K562 (cell line): Measurements from ENCODE around the gene TRAPPC12. TPM values are rescaled to one million over a fixed set of nuclear protein-coding genes. Genes with fewer than 3 reads are reported as not detected.

Experiments
- CBX5 ChIP-seq: IDR thresholded peaks from 2 replicates; pipeline ENCODE4 v1.6.1; 2014; ENCODE audit warnings: low read depth, borderline replicate concordance
- CREBBP ChIP-seq: IDR thresholded peaks from one replicate; pipeline ENCODE4 v1.6.1; 2012; ENCODE audit warnings: low read depth, mild to moderate bottlenecking, control low read depth, inconsistent platforms, low read length
- GATAD2A ChIP-seq: fragments of 450-650 bp; IDR thresholded peaks from 2 replicates; pipeline ENCODE4 v1.6.1; 2017
- RHOXF2B ChIP-seq: fragments of 250-450 bp; sonication (Bioruptor Pico); conservative IDR thresholded peaks from 2 replicates; pipeline ENCODE4 v1.5.1; 2021
- SIX5 ChIP-seq, 2 experiments: IDR thresholded peaks; 2 replicates each; pipeline ENCODE4 v1.6.1; 2011; ENCODE audit warnings: low read length in 2 of 2, borderline replicate concordance in 1 of 2, low read depth in 1 of 2, mild to moderate bottlenecking in 1 of 2, moderate library complexity in 1 of 2; ENCODE audit not compliant: insufficient read depth in 1 of 2
- ZKSCAN1 ChIP-seq: fragments of 150-350 bp; IDR thresholded peaks from 2 replicates; pipeline ENCODE4 v1.6.1; 2016; ENCODE audit warnings: low read depth, low read length
- ZNF263 ChIP-seq: sonication (generic); formaldehyde crosslinking; IDR thresholded peaks from 2 replicates; pipeline ENCODE4 v1.8.0; 2022; ENCODE audit warnings: mild to moderate bottlenecking, missing genetic modification reagents, borderline replicate concordance
- ZNF41 ChIP-seq: fragments of 250-450 bp; sonication (Bioruptor Pico); conservative IDR thresholded peaks from 2 replicates; pipeline ENCODE4 v1.4.0; 2020; ENCODE audit warnings: mild to moderate bottlenecking
- ZNF445 ChIP-seq: fragments of 250-450 bp; sonication (Bioruptor Pico); IDR thresholded peaks from 2 replicates; pipeline ENCODE4 v1.4.0; 2020; ENCODE audit warnings: low read depth, mild to moderate bottlenecking, moderate library complexity
- polyA plus RNA-seq, 8 experiments: library from polyadenylated mRNA; depleted of rRNA in 4 of 8; stranded (reverse) in 5 of 8; unstranded in 3 of 8; fragments of >200 nt; fragmentation: Nextera tagmentation in 2 of 8; fragmentation: Illumina TruSeq in 1 of 8; extraction: Ambion mirVana in 2 of 8; extraction: Trizol in 1 of 8; gene quantifications; 2 replicates each; pipeline versions ENCODE4 v1.2.1 to v1.2.3, GENCODE V29; 2011 to 2014; ENCODE audit warnings: inconsistent platforms in 1 of 8, missing spikeins in 1 of 8
- total RNA-seq, 7 experiments: library from RNA; depleted of rRNA in 6 of 7; stranded (reverse); fragments of >200 nt in 6 of 7; fragmentation: Illumina TruSeq in 2 of 7; extraction: Trizol in 2 of 7; gene quantifications; 2 replicates each; pipeline versions ENCODE4 v1.2.1 to v1.2.3, GENCODE V29; 2011 to 2021; ENCODE audit warnings: low replicate concordance in 1 of 7
- TF ChIP-seq, protein P1 (sequence below), 2 experiments: IDR thresholded peaks in 1 of 2; conservative IDR thresholded peaks in 1 of 2; 2 replicates each; pipeline ENCODE4 v1.6.1; 2016; ENCODE audit warnings: low read depth in 2 of 2, mild to moderate bottlenecking in 1 of 2, missing compliant biosample characterization in 1 of 2, missing genetic modification characterization in 1 of 2, moderate library complexity in 1 of 2
- TF ChIP-seq, protein P2 (sequence below), 2 experiments: fragments of 150-350 bp in 1 of 2; IDR thresholded peaks; 2 replicates each; pipeline ENCODE4 v1.6.1; 2012 to 2016; ENCODE audit warnings: low read depth in 2 of 2, low read length in 2 of 2, mild to moderate bottlenecking in 1 of 2, moderate library complexity in 1 of 2
- TF ChIP-seq, protein P3 (sequence below): fragments of 450-650 bp; IDR thresholded peaks from 2 replicates; pipeline ENCODE4 v1.6.1; 2017; ENCODE audit warnings: antibody characterized with exemption
- TF ChIP-seq, protein P4 (sequence below): fragments of 250-450 bp; sonication (Bioruptor Pico); IDR thresholded peaks from 2 replicates; pipeline ENCODE4 v1.8.0; 2021; ENCODE audit warnings: mild to moderate bottlenecking, moderate library complexity

The TRAPPC12 gene
- total and polyA plus RNA-seq, 9 of the 15 experiments (the other 6 are each of a cell fraction or from before 2014, with no cell fraction given): 8.0 to 75.2 (median 39.1) TPM

DNA sequence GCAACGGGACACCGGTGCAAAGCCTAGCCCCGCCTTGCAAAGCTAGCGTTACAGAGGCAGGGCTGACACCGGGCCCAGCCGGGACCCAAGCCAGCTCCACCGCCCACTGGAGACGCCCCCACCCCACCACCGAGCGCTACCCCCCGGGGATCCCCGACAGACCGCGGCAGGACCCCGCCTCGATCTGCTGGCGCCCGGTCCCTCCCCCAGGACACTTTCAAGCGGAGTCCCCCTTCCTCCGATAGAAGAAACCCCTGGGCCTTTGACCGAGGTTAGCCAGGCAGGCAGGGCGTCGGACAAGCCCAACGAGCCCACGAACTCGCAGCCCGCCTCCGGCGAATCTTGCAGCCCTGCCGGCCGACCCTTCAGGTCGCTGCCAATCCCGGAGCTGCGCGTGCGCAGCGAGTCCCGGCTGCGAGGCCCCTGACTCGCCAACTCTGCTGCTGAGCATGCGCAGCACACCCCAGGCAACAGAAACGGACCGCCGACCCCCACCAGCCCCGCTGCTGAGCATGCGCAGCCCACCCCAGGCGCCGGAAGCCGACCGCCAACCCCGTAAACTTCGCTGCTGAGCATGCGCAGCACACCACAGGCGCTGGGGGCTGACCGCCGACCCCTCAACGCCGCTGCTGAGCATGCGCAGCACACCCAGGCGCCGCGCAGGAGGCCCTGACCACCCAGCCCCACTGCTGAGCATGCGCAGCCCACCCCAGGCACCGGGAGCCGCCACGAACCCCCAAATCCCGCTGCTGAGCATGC, 139.2 kb downstream of the TRAPPC12 start (continued):
- TF ChIP-seq, protein P1, sequence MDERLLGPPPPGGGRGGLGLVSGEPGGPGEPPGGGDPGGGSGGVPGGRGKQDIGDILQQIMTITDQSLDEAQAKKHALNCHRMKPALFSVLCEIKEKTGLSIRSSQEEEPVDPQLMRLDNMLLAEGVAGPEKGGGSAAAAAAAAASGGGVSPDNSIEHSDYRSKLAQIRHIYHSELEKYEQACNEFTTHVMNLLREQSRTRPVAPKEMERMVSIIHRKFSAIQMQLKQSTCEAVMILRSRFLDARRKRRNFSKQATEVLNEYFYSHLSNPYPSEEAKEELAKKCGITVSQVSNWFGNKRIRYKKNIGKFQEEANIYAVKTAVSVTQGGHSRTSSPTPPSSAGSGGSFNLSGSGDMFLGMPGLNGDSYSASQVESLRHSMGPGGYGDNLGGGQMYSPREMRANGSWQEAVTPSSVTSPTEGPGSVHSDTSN (CRISPR knock-in tag; IDR thresholded peaks at IDR 0.05; ENCODE audit: low read depth): no peak
- TF ChIP-seq, protein P1 (tag; conservative IDR thresholded peaks at IDR 0.05; ENCODE audit: low read depth): no peak
- TF ChIP-seq GATAD2A (no peak), RHOXF2B (CRISPR knock-in tag) (no peak), SIX5 (IDR thresholded peaks at IDR 0.05; ENCODE audit: borderline replicate concordance in 1 of 2, insufficient read depth in 1 of 2, low read depth in 1 of 2, low read length in 2 of 2) (no peak), ZNF263 (CRISPR knock-in tag) (no peak), CREBBP (no peak), ZNF41 (CRISPR knock-in tag) (no peak), CBX5 (no peak), ZKSCAN1 (peak; percentile 60; the same call in 1 of the 2 replicates), ZNF445 (CRISPR knock-in tag) (0 out of 2 replicates have a peak, but pooled peaks have one; percentile 25)
- TF ChIP-seq, protein P2, sequence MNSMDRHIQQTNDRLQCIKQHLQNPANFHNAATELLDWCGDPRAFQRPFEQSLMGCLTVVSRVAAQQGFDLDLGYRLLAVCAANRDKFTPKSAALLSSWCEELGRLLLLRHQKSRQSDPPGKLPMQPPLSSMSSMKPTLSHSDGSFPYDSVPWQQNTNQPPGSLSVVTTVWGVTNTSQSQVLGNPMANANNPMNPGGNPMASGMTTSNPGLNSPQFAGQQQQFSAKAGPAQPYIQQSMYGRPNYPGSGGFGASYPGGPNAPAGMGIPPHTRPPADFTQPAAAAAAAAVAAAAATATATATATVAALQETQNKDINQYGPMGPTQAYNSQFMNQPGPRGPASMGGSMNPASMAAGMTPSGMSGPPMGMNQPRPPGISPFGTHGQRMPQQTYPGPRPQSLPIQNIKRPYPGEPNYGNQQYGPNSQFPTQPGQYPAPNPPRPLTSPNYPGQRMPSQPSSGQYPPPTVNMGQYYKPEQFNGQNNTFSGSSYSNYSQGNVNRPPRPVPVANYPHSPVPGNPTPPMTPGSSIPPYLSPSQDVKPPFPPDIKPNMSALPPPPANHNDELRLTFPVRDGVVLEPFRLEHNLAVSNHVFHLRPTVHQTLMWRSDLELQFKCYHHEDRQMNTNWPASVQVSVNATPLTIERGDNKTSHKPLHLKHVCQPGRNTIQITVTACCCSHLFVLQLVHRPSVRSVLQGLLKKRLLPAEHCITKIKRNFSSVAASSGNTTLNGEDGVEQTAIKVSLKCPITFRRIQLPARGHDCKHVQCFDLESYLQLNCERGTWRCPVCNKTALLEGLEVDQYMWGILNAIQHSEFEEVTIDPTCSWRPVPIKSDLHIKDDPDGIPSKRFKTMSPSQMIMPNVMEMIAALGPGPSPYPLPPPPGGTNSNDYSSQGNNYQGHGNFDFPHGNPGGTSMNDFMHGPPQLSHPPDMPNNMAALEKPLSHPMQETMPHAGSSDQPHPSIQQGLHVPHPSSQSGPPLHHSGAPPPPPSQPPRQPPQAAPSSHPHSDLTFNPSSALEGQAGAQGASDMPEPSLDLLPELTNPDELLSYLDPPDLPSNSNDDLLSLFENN (IDR thresholded peaks at IDR 0.05; ENCODE audit: low read depth in 2 of 2, low read length in 2 of 2): peak in 1 of 2 experiments; percentile 8; a peak in 1 of 4 replicates
- TF ChIP-seq, protein P3, sequence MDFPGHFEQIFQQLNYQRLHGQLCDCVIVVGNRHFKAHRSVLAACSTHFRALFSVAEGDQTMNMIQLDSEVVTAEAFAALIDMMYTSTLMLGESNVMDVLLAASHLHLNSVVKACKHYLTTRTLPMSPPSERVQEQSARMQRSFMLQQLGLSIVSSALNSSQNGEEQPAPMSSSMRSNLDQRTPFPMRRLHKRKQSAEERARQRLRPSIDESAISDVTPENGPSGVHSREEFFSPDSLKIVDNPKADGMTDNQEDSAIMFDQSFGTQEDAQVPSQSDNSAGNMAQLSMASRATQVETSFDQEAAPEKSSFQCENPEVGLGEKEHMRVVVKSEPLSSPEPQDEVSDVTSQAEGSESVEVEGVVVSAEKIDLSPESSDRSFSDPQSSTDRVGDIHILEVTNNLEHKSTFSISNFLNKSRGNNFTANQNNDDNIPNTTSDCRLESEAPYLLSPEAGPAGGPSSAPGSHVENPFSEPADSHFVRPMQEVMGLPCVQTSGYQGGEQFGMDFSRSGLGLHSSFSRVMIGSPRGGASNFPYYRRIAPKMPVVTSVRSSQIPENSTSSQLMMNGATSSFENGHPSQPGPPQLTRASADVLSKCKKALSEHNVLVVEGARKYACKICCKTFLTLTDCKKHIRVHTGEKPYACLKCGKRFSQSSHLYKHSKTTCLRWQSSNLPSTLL: no peak
- TF ChIP-seq, protein P4, sequence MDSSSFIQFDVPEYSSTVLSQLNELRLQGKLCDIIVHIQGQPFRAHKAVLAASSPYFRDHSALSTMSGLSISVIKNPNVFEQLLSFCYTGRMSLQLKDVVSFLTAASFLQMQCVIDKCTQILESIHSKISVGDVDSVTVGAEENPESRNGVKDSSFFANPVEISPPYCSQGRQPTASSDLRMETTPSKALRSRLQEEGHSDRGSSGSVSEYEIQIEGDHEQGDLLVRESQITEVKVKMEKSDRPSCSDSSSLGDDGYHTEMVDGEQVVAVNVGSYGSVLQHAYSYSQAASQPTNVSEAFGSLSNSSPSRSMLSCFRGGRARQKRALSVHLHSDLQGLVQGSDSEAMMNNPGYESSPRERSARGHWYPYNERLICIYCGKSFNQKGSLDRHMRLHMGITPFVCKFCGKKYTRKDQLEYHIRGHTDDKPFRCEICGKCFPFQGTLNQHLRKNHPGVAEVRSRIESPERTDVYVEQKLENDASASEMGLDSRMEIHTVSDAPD (CRISPR knock-in tag): no peak
